Stimulated activated CD8-positive, alpha-beta memory T cell treated with anti-CD3 and anti-CD28 coated beads, Interleukin-7, amount 100 ng/mL, for 4 hours (primary cell): ENCODE results near the gene KLC3.
"Not testable (repeated sequence)": the region's sequence is repeated elsewhere in the genome, so short reads cannot be mapped to it uniquely, and the experiment has no call there.

Experiments
- DNase-seq, 2 donors: peaks; one replicate each; pipeline ENCODE4 v3.0.0-alpha.2; 2020; ENCODE audit warnings: low read depth in 2 of 2

KLC3 gene

GRCh38 chr19:45340232-45340898 lies at the start of gene KLC3:
Gene KLC3 (plus strand): TSS chr19:45340750. CDS start chr19:45345542, 4,792 bp downstream.
- DNase-seq, result peak in 1 of 2 donors; percentile 14

DNA sequence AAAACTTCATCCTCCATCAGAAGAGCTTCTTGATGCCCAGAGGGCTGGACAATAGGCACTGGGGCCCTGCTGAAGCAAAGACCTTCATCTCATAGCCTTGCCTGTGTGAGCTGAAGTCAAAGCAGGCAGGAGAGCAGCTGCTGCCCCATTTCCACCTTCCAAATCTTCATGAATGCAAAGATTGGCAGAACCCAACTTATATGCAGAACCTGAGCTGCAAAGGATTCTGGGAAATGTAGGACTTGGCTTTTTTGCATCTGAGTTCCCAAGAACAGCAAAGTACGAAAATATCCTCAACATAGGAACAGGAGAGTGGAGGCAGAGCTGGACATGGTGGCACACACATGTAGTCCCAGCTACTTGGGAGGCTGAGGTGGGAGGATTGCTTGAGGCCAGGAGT lies 48.7 kb upstream of the KLC3 start:
- no peak for DNase-seq

- DNase-seq, result no peak
Observed at GRCh38 chr19:45293682-45294081, 46.9 kb upstream of the KLC3 start.

DNA sequence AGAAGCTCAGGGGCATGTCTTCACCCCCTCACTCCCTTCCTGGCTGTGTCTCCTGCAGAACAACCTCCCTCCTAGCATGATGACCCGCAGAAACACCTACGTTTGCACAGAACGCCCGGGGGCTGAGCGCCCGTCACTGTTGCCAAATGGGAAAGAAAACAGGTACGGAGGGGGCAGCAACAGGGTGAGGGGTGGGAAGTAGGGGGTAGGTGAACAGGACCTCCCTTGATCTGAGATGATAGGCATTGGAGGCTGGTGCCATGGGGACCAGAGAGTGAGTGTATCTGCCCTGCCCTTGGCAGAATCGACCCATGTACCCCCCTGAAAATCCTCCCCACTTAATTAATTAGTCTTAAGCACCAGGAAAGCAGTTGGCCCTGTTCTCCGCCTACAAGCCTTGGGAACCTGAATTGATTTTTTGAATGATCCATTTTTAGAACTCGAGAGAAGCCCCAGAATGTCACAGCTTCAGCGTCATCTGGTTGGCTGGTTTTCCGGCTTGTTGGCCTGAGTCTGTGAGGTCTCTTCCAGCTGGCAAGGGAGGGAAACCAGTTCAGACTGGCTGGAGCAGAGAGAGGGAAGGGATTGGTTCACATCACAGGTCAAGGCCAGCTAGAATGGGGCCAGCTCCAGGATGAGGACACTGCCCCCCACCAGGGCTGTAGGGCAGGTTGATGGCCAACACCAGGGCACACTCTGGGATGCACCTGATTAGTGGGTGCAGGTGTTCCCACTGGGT lies 46.1 kb upstream of the KLC3 start:
- no peak for DNase-seq

DNA sequence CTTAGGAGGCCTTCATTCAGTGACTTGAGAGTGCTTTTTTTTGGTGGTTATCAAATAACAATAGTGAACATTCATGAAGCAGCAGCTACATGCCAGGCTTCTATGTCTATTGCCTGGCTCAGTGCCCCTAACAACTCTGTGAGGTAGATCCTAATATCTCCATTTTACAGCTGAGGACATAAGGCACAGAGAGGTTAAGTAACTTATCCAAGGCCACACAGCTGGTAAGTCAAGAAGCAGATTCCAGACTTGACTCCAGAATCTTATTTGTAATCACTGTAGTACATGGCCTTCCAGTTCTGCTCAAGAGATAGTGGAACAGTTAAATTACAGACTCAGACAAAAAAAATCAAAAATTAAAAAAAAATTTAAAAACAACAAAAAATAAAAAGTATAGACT lies 44.7 kb upstream of the KLC3 start:
- no peak for DNase-seq

GRCh38 chr19:45296355-45296754 lies 44.2 kb upstream of the KLC3 start:
- DNase-seq, result no peak

- no peak for DNase-seq
Observed at GRCh38 chr19:45297674-45298073, 42.9 kb upstream of the KLC3 start.

DNA sequence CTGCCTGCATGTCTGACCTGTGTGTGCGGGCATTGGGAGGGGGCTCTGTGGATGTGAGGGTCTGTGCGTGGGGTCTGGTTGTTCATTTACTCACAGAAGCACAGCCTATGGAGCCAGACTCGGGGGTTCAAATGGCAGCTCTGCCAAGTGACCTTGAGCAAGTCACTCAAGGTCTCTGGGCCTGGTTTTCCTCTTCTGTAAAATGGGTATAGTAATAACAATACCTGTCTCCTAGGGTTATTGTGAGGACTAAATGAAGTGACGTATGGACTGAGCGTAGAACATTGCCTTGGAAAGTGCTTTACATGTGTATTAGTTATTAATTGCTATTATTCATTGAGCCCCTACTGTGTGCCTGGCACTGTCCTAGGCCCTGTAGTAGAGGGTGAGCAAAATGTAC lies 42.3 kb upstream of the KLC3 start:
- no peak for DNase-seq

GRCh38 chr19:45299719-45300118 lies 40.8 kb upstream of the KLC3 start:
- no peak for DNase-seq

- no peak for DNase-seq
Observed at GRCh38 chr19:45302416-45302815, 38.1 kb upstream of the KLC3 start.

DNA sequence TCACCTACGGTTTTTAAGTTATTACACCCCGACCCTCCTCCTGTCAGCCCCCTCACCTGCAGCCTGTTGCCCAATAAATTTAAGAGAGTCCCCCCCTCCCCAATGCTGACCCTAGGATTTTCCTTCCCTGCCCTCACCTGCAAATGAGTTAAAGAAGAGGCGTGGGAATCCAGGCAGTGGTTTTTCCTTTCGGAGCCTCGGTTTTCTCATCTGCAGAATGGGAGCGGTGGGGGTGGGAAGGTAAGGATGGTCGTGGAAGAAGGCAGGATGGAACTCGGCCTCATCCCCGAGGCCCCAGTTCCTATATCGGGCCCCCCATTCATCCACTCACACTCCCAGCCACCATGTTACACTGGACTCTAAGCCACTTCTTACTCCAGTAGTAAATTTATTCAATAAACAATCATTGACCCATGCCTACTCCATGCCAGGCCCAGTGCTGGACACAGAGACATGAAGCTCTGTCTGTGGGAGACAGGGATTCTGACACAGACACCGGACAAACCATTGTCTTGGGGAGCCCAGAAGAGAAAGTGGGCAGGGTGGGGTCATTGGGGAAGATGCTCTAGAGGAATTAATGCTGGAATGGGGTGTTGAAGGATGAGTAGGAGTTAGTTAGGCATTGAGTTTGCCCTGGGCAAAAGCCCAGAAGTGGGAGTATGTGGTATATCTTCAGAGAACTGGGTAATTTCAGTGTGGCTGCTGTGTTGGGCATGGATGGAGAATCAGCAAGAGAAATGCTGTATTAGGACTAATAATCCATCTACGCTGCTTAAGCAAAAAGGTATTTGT lies 37.1 kb upstream of the KLC3 start:
- no peak for DNase-seq

DNA sequence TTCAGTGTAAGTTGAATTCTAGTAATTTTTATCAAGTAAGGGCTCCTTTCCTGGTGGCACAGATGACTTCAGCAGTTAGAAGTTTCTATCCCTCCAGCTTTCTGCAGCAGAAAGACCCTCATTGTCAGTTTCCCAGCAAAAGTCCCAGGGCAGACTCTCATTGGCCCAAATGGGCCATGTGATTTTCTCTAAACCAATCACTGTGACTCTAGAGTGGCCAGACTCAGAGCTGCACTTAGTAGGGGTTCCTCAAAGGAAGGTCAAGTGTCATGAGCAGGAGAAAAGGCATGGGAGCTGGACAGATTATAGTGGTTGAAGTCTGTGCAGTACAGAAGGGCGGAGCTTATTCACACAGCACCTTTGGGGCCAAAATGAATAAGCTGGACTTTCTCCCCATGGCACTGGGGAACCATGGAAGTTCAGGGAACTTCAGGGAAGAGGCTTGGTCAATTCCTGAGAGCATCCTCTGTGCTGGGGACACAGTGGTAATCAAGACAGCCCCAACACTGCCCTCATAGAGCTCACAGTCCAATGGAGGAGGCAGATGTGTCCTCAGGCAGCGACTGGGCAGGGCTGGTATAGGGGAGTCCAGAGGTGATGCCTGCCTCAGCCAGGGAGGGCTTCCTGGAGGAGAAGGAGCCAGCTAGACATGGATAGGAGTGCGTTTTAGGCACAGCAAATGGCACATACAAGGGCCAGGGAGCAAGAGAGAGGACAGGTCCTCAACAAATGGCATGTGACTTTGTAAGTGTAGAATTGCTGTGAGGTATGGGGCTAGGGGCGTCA lies 36.2 kb upstream of the KLC3 start:
- no peak for DNase-seq

DNA sequence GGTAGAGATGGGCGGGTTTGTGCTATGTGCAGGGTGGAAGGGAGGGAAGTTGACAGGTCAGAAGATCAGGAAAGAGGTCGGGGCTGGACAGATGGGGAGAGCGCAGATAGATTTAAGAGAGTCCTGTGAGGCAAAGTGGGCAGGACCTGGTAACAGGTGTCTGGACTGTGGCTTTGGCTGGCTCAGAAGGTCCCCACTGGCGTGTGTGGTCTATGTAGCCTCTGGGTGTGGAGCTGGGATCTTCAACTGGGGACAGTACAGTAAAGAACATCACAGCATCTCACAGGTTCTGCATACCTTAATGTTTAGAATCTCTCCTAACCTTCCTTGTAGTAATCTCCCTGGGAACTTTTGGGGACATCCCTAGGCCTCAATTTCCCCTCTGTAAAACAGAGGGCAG lies 35.5 kb upstream of the KLC3 start:
- no peak for DNase-seq

DNA sequence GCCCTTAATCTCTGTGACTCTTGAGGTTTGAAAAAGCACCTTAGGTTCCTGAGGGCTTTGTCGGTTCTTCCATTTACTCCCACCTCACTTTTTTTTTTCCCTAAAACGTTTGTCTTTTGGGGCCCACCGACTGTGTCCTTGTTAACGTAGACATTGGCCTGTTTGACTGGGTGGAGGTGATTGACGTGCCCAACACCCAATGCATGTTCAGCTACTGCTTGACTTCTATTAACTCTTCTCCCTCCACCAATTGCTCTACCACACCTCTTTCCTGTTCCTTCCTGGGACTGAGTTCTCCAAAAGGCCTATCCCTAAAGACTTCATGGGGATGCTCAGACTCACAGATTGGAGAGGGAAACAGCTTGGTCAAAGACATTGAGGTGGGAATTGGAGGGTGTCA lies 35.1 kb upstream of the KLC3 start:
- DNase-seq, result no peak

- DNase-seq, result no peak
Observed at GRCh38 chr19:45306040-45306439, 34.5 kb upstream of the KLC3 start.

DNA sequence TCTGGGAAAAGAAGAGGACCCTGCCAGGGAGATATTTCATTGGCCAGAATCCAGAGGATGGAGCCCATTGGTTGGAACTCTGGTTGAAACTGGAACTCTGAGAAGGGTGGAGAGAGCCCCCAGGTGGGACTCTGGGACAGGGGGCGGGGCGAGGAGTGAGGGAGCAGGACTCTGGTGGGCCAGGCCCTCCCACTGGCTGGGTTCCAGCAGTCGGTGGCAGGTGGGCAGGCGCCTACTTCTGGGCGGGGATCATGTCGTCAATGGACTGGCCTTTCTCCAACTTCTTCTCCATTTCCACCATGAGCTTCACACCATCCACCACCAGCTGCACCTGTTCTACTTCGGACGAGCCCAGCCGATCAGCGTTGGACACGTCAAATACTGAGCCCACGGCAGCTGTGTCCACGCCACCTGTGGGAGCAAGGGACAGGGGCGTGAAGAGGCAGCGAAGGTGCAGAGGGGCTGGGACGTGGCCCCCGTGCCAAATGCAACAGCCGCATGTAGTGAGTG lies 34.0 kb upstream of the KLC3 start:
- no peak for DNase-seq

GRCh38 chr19:45307361-45307760 lies 33.2 kb upstream of the KLC3 start:
- no peak for DNase-seq

DNA sequence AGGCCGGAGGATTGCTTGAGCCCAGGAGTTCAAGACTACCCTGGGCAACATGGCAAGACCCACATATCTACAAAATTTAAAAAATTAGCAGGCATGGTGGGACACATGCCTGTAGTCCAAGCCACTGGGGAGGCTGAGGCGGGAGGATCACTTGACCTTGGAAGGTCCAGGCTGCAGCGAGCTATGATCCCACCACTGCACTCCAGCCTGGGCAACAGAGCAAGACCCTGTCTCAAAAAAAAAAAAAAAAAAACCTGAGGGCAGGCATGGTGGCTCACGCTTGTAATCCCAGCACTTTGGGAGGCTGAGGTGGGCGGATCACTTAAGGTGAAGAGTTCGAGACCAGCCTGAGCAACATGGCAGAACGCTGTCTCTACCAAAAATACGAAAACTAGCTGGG lies 31.2 kb upstream of the KLC3 start:
- DNase-seq, result not testable (repeated sequence)

GRCh38 chr19:45311621-45312020 lies 28.9 kb upstream of the KLC3 start:
- DNase-seq, result no peak

- DNase-seq, result not testable (repeated sequence)
Observed at GRCh38 chr19:45312285-45312684, 28.3 kb upstream of the KLC3 start.

GRCh38 chr19:45314708-45315245 lies 25.8 kb upstream of the KLC3 start:
- DNase-seq, result no peak
